Measurements from ENCODE around the gene FCAMR. TPM values are rescaled to one million over a fixed set of nuclear protein-coding genes. Genes with fewer than 3 reads are reported as not detected.
A peak's percentile ranks its signal among the peaks of the same experiment; 100 is the strongest.

Gene FCAMR
- total RNA-seq, 1 experiment from 2014 or later, result not detected

GRCh38 chr1:206925106-206925736, 45.0 kb downstream of the FCAMR start:
- no peak overlapping the region for H3K4me3 Mint-ChIP-seq
- TF ChIP-seq ZNF423 (CRISPR knock-in tag; IDR thresholded peaks at IDR 0.05) (no peak), SP1 (CRISPR knock-in tag; conservative IDR thresholded peaks at IDR 0.05) (no peak), TP53 (CRISPR knock-in tag; IDR thresholded peaks at IDR 0.05) (no peak), EMX1 (CRISPR knock-in tag; IDR thresholded peaks at IDR 0.05) (no peak), MYBL2 (CRISPR knock-in tag; IDR thresholded peaks at IDR 0.05) (no peak), FOXJ3 (CRISPR knock-in tag; IDR thresholded peaks at IDR 0.05; ENCODE audit: borderline replicate concordance) (no peak), ZNF281 (CRISPR knock-in tag; IDR thresholded peaks at IDR 0.05) (no peak)
- TF ChIP-seq, protein P1, sequence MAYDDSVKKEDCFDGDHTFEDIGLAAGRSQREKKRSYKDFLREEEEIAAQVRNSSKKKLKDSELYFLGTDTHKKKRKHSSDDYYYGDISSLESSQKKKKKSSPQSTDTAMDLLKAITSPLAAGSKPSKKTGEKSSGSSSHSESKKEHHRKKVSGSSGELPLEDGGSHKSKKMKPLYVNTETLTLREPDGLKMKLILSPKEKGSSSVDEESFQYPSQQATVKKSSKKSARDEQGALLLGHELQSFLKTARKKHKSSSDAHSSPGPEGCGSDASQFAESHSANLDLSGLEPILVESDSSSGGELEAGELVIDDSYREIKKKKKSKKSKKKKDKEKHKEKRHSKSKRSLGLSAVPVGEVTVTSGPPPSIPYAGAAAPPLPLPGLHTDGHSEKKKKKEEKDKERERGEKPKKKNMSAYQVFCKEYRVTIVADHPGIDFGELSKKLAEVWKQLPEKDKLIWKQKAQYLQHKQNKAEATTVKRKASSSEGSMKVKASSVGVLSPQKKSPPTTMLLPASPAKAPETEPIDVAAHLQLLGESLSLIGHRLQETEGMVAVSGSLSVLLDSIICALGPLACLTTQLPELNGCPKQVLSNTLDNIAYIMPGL (CRISPR knock-in tag; IDR thresholded peaks at IDR 0.05), result no peak
- TF ChIP-seq, protein P2, sequence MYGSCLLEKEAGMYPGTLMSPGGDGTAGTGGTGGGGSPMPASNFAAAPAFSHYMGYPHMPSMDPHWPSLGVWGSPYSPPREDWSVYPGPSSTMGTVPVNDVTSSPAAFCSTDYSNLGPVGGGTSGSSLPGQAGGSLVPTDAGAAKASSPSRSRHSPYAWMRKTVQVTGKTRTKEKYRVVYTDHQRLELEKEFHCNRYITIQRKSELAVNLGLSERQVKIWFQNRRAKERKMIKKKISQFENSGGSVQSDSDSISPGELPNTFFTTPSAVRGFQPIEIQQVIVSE (CRISPR knock-in tag; IDR thresholded peaks at IDR 0.05; ENCODE audit: borderline replicate concordance), result no peak
- H3K36me3 Mint-ChIP-seq, result no peaks in the 10 kb centered on the region
- CTCF ChIA-PET, result interaction anchor here (0.6 to 2.1 kb wide), 11 partner anchors 8 to 190 kb away, joined by 3 to 17 read pairs (median 6); no protein-coding TSS in a partner anchor
- no peaks in the 10 kb centered on the region; the same call in 1 of the 2 replicates for H3K27me3 Mint-ChIP-seq (ENCODE audit: low read depth)
- no peaks in the 10 kb centered on the region for H3K4me1 Mint-ChIP-seq
- no peak overlapping the region for H3K27ac Mint-ChIP-seq
- DNase-seq (ENCODE audit: low spot score) (peak; percentile 25), ATAC-seq (peak; percentile 85)
- H3K9me3 Mint-ChIP-seq, result no peaks in the 10 kb centered on the region
- POLR2A ChIA-PET, result no interaction called here

GRCh38 chr1:206924592-206925105, 45.6 kb downstream of the FCAMR start:
- DNase-seq (ENCODE audit: low spot score) (no peak), ATAC-seq (no peak)
- TF ChIP-seq ZNF317 (CRISPR knock-in tag; IDR thresholded peaks at IDR 0.05; ENCODE audit: borderline replicate concordance, low read depth) (no peak), PRDM15 (CRISPR knock-in tag; IDR thresholded peaks at IDR 0.05) (no peak), RELA (CRISPR knock-in tag; IDR thresholded peaks at IDR 0.05; ENCODE audit: borderline replicate concordance) (no peak), HMGA2 (CRISPR knock-in tag; IDR thresholded peaks at IDR 0.05) (no peak)
- TF ChIP-seq, protein P3, sequence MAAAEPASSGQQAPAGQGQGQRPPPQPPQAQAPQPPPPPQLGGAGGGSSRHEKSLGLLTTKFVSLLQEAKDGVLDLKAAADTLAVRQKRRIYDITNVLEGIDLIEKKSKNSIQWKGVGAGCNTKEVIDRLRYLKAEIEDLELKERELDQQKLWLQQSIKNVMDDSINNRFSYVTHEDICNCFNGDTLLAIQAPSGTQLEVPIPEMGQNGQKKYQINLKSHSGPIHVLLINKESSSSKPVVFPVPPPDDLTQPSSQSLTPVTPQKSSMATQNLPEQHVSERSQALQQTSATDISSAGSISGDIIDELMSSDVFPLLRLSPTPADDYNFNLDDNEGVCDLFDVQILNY (CRISPR knock-in tag; IDR thresholded peaks at IDR 0.05), result no peak
- TF ChIP-seq, protein P4, sequence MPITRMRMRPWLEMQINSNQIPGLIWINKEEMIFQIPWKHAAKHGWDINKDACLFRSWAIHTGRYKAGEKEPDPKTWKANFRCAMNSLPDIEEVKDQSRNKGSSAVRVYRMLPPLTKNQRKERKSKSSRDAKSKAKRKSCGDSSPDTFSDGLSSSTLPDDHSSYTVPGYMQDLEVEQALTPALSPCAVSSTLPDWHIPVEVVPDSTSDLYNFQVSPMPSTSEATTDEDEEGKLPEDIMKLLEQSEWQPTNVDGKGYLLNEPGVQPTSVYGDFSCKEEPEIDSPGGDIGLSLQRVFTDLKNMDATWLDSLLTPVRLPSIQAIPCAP (CRISPR knock-in tag; IDR thresholded peaks at IDR 0.05), result no peak
- TF ChIP-seq, protein P5, sequence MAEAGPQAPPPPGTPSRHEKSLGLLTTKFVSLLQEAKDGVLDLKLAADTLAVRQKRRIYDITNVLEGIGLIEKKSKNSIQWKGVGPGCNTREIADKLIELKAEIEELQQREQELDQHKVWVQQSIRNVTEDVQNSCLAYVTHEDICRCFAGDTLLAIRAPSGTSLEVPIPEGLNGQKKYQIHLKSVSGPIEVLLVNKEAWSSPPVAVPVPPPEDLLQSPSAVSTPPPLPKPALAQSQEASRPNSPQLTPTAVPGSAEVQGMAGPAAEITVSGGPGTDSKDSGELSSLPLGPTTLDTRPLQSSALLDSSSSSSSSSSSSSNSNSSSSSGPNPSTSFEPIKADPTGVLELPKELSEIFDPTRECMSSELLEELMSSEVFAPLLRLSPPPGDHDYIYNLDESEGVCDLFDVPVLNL (CRISPR knock-in tag; IDR thresholded peaks at IDR 0.05; ENCODE audit: borderline replicate concordance, low read depth), result no peak
- TF ChIP-seq, protein P6, sequence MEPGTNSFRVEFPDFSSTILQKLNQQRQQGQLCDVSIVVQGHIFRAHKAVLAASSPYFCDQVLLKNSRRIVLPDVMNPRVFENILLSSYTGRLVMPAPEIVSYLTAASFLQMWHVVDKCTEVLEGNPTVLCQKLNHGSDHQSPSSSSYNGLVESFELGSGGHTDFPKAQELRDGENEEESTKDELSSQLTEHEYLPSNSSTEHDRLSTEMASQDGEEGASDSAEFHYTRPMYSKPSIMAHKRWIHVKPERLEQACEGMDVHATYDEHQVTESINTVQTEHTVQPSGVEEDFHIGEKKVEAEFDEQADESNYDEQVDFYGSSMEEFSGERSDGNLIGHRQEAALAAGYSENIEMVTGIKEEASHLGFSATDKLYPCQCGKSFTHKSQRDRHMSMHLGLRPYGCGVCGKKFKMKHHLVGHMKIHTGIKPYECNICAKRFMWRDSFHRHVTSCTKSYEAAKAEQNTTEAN (CRISPR knock-in tag; IDR thresholded peaks at IDR 0.05), result no peak
- H3K9me3 Mint-ChIP-seq, result no peaks in the 10 kb centered on the region
- no peaks in the 10 kb centered on the region for H3K36me3 Mint-ChIP-seq
- POLR2A ChIA-PET, result no interaction called here
- no peaks in the 10 kb centered on the region for H3K4me1 Mint-ChIP-seq
- H3K4me3 Mint-ChIP-seq, result no peak overlapping the region
- H3K27ac Mint-ChIP-seq, result no peak overlapping the region
- no peaks in the 10 kb centered on the region for H3K27me3 Mint-ChIP-seq (ENCODE audit: low read depth)
- CTCF ChIA-PET, result interaction anchor here (0.6 to 2.1 kb wide), 11 partner anchors 9 to 190 kb away, joined by 3 to 17 read pairs (median 6); no protein-coding TSS in a partner anchor

Data from WTC11 (cell line).